Right lobe of liver (tissue), 4 donors: Measurements from ENCODE around the gene RANBP1.
A peak's percentile ranks its signal among the peaks of the same experiment; 100 is the strongest.

Experiments used
- POLR2A ChIP-seq: fragments of 450-650 bp; IDR thresholded peaks from one replicate; pipeline ENCODE4 v1.6.1; 2017; ENCODE audit warnings: antibody characterized with exemption, mild to moderate bottlenecking
- TF ChIP-seq, protein P1 (sequence below), 4 donors: fragments of 200-600 bp in 3 of 4; fragments of 450-650 bp in 1 of 4; IDR thresholded peaks; one replicate each; pipeline versions ENCODE4 v1.5.1 to v1.8.0; 2016 to 2022; ENCODE audit warnings: antibody characterized with exemption in 4 of 4, mild to moderate bottlenecking in 2 of 4
- donor health status: DM: no; HTN: no; CAD: no.
- donor health status: DM: no; HTN: no; CAD: no.
- donor health status: DM: no; HTN: yes; CAD: no.

DNA sequence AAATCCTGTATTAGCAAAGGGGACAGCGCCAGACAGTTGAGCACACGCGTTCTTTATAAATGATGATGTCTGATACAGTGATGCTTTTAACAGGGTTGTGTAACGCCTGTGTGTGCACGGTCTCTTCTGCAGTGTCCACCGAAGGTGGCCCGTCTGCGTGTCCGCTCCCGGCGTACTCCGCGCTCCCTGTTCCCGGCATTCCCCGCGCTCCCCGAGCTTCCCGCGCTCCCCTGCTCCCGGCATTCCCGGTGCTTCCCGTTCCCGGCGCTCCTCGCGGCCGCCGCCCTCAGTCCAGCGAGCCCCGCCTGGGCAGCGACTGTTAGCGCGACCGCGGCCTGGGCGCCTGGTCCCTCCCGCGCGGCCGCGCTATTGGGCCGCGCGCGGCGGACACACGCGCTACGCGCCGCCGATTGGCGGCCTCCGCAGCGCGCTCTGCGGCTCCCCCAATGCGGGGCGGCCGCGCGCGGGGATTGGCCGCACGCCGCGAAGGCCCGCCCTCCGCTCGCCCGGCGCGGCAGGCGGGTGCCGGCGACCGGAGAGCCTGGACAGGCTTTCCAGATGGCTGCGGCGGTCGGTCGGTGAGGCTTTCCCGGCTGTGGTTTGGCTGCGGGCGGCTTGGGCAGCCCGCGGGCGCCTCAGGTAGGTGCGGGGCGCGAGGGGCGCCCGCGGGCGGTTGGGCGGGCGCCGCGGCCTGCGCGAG, 36.0 kb upstream of the RANBP1 start, which contains the start of gene DGCR8:
- TF ChIP-seq, protein P1, sequence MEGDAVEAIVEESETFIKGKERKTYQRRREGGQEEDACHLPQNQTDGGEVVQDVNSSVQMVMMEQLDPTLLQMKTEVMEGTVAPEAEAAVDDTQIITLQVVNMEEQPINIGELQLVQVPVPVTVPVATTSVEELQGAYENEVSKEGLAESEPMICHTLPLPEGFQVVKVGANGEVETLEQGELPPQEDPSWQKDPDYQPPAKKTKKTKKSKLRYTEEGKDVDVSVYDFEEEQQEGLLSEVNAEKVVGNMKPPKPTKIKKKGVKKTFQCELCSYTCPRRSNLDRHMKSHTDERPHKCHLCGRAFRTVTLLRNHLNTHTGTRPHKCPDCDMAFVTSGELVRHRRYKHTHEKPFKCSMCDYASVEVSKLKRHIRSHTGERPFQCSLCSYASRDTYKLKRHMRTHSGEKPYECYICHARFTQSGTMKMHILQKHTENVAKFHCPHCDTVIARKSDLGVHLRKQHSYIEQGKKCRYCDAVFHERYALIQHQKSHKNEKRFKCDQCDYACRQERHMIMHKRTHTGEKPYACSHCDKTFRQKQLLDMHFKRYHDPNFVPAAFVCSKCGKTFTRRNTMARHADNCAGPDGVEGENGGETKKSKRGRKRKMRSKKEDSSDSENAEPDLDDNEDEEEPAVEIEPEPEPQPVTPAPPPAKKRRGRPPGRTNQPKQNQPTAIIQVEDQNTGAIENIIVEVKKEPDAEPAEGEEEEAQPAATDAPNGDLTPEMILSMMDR (IDR thresholded peaks at IDR 0.05) = no peak
- peak; percentile 78 for TF ChIP-seq POLR2A
